ENCODE data around the gene FBXO36.

FBXO36 gene

DNA sequence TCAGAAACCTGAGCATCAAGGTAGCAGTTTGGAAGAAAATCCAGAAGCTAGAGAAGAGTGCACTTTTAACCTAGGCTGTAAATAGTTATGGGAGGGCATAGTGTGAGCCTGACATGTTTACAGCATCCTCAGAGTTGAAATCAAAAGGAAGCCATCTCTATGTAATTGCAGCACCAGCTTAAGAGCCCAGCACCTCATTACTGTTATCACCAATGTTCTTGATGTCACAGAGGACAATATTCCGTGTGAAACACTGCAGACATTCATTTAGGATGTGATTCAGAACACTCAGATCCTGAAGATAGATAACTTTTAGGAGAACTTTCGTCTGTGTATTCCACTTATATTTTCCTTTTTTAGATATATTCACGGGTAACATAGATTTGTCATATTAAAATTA, 48.1 kb downstream of the FBXO36 start:
- DNase-seq (ENCODE audit: low spot score): no peak

DNA sequence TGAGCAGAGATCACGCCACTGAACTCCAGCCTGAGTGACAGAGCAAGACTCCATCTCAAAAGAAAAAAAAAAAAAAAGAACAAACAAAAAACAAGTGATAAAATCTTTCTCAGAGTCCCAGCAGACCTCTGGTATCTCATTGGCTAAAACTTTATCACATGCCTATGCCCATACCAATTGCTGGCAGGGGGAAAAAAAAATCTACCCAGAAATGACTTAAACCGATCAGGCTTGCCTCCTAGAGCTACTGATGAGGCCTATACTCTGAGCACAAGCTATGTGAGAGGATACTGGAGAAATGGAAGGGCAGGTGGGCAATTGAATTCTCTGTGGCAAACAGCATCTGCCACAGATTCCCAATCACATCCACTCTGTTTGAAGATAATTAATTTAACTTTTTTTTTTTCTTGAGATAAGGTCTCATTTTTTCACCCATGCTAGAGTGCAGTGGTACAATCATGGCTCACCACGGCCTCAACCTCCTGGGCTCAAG, 49.0 kb downstream of the FBXO36 start:
- DNase-seq (ENCODE audit: low spot score): no peak

DNA sequence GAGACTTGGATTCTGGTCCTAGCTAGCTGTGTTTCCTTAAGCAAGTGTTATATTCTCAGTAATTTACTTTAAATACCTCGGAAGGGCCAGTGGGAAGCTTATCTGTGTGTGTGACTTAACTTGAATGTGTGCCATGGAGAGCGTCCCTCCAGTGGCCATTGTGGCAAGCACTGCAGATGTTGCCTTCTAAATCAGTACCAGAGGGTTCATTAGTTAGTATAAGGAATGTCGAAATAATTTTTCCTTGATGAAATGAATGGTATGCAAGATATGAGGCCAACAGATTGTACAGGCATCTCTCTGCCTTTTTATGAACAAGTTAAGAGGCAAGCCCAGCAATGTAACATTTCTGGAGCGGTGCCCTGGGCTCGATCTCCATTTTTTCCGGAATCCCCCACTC, 52.0 kb downstream of the FBXO36 start:
- DNase-seq (ENCODE audit: low spot score): no peak

DNA sequence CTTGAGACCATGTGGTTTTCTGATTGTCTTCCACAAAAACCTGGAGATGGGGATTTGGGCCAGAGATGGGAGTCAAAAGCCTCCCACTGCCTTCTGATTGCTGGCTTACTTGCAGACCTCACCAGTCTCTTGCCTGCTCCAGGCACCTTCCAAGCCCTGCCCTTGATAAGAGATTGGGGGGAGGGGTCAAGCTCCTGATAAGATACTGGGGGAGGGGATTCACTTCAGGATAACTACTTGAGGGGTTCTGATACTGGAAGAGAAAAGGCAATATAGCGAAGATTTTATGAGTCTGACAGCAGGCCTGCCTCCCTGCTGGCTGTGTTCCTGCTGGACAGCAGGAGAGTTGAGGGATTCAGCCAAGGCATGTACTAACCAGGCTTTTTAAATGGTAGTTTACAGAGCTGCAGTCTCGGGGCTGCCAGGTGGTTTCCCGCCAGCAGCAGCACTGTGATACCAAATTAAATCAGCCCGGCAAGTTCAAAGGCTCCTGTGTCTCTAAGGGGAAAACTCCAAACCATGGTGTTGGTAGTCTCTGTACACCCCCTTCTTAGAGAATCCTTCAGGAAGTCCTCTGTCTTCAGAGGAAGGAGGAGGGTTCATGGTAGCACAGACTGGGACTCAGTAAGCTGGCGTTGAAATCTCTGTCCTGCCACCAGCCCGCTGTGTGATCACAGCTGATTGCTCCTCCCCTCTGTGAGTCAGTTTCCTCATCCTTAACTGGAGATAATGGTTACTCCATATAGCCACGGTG, 58.3 kb downstream of the FBXO36 start:
- peak; percentile 81 for DNase-seq (ENCODE audit: low spot score)

DNA sequence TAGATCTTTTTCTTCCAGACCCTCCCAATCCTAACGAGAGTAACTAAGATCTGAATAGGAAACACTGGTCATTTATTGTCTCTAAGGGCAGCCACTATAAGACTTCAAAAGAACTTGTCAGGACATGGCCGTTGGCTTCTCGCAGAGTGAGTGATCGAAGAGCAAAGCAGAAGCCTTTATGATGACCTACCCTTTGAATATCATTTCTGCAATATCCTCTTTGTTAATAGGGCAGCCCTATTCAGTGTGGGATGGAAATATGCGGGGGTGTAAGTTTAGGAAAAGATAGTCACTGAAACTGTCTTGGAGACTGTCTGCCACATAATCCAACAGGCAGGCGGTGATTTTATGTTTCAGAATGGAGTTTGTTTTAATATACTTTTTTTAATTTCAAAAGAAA, 70.9 kb downstream of the FBXO36 start:
- DNase-seq (ENCODE audit: low spot score): no peak

DNA sequence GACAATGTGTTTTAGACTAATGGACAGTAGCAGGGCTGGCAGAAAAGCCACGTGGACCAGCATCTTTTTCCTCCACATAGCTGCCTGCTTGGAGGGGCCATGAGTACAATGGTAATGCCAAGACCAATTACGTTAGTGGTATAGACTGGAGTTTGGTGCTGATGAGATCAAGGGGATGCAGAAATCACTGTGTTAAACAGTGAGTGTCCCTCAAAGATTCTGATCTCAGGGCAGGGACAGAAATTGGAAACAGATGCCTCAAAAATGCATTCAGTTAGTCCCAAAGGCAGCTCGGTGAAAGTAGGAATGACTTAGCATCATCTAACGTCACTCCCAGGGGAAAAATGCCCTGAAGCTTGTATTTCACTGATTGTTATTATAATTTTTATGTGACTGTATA, 74.0 kb downstream of the FBXO36 start:
- no peak for DNase-seq (ENCODE audit: low spot score)

DNA sequence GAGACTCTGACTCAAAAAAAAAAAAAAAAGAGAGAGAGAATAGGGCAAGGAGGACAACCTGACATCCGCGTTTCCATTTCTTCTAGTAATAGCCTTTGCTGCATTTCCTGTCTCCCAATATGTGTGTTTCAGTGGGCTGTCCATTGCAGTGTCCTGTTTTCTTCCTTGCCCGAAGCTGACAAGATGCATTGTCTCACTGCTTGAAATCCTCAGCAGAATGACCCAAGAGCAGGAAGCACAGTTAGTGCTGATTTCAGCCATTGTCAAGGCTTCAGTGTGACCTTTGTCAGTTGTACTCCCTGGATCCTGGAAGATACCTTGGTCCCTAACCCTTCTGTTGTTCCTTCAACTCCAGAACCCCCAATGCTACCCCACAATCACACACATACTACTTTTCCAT, 75.3 kb downstream of the FBXO36 start:
- peak; percentile 19 for DNase-seq (ENCODE audit: low spot score)

DNA sequence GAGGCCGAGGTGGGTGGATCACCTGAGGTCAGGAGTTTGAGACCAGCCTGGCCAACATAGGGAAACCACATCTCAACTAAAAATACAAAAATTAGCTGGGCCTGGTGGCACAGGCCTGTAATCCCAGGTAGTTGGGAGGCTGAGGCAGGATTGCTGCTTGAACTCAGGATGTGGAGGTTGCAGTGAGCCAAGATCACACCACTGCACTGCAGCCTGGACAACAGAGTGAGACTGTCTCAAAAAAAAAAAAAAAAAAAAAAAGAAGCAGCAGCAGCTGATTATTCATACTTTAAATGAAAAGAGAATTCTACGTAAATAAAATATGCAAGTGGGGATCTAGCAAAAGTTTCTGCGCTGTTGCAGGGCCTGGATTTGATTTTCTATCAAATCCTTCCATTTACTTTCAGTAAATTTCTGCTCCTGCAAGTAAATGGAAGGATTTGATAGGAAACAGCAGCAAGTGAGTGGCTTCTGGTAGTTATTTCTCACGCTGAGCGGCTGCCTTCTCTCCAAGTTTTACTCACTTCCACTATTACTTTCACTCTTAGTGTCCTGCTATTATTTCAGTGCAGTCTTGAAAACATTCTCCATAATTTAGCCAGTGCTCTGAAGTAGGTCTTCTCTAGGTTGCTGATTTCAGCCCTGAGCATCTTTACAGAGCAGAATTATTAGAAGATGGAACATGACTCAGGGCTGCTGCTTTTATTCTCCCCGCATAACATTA, 78.0 kb downstream of the FBXO36 start:
- no peak for DNase-seq (ENCODE audit: low spot score)

DNA sequence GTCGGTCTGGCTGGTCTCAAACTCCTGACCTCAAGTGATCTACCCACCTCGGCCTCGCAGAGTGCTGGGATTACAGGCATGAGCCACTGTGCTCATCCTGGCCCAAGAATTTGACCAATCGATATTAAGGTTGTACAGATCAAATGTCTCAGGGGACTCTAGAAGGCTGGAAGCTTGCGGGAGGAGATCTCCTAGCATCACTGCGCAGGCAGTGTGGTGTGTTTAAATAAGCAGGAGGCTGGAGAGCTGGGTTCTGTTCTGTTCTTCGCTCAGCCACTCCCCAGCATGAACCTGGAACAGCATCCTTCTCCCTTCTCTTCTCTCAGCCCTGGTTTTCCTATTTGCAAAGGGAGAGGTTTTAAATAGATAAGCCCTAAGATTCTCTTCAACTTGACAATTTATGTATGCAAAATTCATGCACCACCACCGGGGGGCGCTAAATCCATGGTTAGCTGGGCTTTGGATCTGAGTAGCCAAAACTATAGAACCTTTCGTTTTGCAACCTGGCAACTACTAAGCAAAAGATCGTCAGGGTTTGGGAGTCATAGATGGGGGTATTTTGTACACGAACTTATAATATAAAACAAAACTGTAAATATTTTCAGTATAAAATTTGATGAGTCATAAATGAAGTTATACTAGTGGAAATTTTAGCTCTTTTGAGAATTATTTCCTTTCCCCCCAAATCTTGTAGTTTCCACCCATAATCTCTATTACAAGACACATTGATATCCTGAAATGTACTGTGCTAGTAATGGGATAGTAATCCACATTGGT, 85.8 kb downstream of the FBXO36 start:
- peak; percentile 70 for DNase-seq (ENCODE audit: low spot score)

DNA sequence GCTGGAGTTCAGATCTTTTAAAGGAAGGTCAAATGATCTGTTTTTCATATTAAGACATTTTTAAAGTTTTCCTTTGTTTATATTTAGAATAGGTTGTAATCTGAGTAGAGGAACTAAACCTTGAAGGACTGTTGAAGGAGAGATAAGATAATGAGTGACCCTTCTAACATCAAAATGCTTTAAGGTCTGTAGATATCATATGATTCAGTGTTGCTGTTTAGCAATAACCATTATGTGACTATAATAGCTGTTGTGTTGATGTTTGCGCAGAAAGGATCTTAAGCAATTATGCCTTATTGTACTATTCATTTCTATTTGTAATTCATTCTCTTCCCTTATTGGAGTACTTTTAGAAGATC, 86.4 kb downstream of the FBXO36 start:
- DNase-seq (ENCODE audit: low spot score): no peak

DNA sequence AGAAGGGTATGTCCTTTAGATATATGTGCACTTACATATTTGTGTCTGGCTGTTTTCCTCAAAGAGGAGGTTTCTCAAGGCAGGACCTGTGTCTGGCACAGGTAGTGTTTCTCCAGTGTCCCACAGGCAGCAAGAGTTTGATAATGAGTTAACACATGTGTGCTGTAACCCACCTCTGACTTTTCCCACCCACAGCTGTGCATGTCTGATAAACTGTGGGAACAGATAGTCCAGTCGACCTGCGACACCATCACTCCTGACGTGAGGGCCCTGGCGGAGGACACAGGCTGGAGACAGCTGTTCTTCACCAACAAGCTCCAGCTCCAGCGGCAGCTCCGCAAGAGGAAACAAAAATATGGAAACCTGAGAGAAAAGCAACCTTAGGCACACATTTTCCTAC, 88.2 kb downstream of the FBXO36 start:
- DNase-seq (ENCODE audit: low spot score): no peak

DNA sequence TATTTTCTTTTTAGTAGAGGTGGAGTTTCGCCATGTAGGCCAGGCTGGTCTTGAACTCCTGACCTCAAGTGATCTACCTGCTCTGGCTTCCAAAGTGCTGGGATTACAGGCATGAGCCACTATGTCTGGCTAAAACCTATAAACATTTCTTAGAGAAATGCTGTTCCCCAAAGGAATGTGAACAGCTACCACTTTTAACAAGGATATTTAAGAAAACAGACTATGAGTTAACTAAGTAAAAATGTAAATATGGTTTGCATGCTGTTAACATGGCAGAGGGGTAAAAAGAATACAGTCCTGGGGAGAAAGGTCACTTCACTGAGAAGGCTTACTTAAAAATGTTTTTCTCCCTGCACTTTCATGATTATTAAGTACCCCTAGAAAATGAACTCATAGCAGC, 89.3 kb downstream of the FBXO36 start:
- DNase-seq (ENCODE audit: low spot score): no peak

DNA sequence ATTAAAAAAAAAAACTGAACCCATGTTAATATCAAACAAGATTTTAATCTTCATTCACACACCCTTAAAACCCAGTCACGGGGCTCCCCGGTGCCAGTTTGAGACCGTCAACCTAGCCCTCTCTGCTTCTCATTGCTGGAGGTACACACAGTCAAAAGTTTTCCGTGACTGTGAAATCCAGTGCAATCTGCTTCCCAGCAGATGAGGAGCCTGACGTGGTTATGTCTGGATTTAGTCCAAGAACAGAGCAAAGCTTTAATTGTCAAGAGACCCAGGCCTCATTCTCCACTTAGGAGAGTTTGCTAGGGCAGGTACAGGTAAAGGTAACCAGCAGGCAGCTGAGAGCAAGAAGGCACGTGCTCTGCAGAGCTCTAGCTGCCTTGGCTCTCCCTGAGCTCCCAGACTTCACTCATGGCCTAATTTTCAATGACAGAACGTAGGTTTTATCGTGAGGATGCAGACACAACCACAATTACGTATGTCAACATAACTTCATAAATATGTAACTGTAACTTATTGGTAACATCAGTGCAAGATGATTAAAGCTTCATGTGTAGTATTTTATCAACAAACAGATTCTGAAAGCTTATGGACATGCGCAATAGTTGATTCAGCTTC, 90.1 kb downstream of the FBXO36 start:
- DNase-seq (ENCODE audit: low spot score): no peak

DNA sequence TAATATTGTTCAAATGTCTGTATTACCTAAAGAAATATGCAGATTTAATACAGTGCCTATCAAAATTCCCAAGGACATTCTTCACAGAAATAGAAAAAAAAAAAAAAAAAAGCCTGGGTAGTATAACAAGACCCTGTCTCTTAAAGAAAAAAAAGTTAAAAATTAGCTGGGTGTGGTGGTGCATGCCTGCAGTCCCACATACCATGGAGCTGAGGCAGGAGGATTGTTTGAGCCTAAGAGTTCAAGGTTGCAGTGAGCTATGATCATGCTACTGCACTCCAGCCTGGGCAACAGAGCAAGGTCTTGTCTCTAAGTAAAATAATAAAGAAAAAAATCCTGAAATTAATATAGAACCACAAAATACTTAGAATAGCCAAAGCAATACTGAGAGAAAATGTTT, 94.5 kb downstream of the FBXO36 start:
- DNase-seq (ENCODE audit: low spot score): no peak

DNA sequence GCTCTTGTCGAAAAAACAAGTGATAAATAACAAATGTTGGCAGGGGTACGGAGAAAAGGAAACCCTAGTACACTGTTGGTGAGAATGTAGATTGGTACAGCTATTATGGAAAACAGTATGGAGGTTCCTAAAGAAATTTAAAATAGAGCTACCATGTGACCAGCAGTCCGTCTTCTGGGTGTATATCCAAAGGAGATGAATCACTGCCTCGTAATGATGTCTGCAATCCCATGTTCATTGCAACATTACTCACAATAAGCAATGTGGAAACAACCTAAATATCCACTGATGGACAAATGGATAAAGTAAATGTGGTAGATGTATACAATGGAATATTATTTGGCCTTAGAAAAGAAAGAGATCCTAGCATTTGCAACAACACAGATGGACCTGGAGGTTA, 95.8 kb downstream of the FBXO36 start:
- no peak for DNase-seq (ENCODE audit: low spot score)

DNA sequence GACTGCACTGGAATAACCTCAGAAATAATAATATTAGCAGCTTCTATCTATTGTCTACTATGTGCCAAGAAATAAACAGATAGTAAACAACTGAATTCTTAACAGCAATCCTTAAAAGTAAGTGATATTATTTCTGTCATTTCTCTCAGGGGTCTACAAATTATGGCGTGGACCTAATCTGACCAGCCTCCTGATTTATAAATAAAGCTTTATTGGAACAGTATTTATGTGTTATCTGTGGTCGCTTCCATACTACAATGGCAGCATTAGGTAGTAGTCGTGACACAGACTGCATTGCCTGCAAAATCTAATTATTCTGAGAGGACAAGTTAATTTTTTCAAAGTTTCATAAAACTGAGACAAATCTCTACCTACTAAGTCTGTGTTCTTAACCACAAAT, 97.4 kb downstream of the FBXO36 start:
- no peak for DNase-seq (ENCODE audit: low spot score)

DNA sequence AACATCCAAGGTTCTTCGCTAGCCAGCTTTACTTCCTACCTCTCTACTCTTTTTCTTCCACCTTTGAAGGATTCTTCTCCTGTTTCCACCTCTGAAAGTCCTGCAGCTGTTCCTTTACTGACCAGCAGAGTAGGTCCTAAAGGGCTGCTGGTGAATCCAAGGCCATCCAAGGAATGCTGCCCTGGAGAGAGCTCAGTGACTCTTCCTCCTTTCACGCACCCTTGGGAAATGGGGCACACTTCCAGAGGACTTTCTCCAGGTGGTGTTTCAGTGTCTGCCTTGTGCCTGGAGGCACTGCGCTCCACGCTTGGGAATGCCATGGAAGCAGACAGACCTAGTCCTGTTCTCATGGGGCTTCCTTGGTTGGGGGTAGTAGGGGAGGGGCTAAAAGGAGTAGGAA, 101.0 kb downstream of the FBXO36 start:
- no peak for DNase-seq (ENCODE audit: low spot score)

DNA sequence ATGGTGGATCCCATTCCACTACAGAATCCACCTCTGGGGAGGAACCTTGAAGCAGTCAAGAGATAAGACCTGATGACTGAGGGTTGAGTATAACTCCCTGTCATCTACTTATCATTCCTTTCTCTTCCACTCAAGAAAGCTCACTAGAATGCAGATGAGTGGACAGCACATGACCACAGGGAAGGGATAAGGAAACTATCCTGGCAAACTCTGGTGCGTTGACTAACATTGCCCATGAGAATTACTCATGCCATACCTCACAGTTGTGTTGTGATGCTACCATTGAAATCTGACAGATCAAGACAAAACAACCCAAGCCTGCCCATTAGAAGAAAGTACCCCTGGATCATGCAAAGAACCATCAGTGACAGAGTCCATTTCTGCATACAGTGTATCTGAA, 119.9 kb downstream of the FBXO36 start:
- DNase-seq (ENCODE audit: low spot score): no peak

DNA sequence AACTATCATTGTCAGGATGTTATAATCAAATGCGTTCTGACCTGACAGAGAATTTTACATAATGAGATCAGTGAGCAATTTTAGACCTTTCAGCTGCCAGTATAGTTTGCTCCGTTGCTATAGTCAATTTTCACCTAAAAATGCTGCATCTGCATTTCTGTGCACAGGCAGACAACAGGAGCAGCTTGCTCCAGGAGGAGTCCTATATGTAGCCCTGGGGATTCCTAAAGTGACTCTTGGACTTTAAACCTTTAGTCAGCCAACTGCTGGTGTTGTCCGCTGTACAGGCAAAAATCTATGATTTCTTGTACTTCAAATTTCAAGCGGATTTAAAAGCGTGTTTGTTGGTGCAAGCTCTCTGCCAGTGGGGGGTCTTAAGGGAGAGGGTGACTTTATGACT, 120.7 kb downstream of the FBXO36 start:
- no peak for DNase-seq (ENCODE audit: low spot score)

DNA sequence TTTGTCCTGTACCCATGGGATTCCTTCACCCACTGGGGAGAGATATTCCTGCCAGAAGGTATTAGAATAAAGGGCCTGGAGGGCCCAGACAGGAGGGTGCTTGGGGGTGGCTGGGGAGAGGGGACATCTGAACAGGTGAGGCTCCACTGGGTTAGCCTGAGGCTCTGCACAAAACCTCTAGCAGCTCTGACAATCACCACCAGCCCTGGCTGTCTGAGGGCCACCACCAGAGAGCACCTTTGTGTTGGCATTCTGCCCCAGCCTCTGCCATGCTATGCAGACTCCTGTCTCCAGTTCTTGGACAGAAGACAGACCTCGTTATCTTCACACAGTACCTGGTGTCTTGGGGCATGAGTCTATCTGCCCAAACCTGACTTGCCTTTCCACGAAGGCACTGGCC, 121.2 kb downstream of the FBXO36 start:
- DNase-seq (ENCODE audit: low spot score): no peak

DNA sequence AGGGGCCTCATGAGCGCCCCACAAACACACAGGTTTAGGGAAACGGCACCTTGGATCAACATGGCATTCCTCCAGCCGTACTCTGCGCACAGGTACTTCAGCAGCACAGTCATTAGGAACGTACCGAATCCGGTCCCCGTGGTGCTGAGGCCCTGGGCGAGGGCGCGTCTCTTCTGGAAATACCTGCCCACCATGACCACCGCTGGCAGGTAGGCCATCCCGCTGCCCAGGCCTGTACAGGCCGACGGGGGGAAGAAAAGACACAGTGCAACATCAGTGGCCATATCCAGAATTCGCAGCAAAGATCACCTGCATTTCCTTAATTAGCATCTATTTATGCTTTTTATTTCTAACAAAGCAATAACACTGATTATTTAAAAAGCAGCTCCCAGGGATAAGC, 124.2 kb downstream of the FBXO36 start:
- no peak for DNase-seq (ENCODE audit: low spot score)

DNA sequence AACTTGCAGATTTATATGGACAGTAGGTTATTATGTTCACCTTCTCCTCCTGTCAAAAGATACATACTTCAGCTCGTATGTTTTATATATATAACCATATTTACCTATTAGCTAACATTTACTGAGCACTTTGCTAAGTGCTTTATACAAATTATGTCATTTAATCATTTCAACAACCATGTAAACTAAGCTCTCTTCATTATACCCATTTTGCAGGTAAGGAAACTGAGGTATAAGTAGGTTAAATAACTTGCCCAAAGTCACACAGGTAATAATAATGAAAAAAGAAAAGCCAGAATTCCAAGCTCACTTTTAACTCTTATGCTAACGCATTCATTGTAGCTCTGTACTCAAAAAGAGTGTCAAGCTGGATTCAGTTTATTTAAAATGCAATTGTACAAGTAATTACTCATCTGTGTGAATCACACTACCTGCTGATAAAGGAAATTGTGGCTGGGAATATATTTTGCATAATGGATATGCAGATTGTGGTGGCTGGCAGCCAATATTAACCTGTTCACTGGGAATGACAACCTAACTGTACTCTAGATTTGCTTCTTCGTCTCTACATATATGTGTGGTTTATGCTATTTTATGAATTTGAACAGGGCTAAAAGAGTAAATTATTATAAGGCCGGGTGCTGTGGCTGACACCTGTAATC, 125.8 kb downstream of the FBXO36 start:
- no peak for DNase-seq (ENCODE audit: low spot score)

Measured in kidney capillary endothelial cell (primary cell).